Activated CD4-positive, alpha-beta T cell treated with anti-CD3 and anti-CD28 coated beads, Interleukin-2, Interleukin-4, amounts not matched to agents 100 ng/mL and 50 ng/mL, durations not matched to agents 16 hours and 8 hours (primary cell): Measurements from ENCODE around the gene COA7.

ENCODE experiments used
- DNase-seq: peaks from one replicate; pipeline ENCODE4 v3.0.0-alpha.2; 2020; ENCODE audit warnings: low spot score

Gene COA7

GRCh38 chr1:52635321-52636089, 62.6 kb downstream of the COA7 start:
- no peak for DNase-seq
